Fibroblast of lung (primary cell): ENCODE results near the gene TSPO. TPM values are rescaled to one million over a fixed set of nuclear protein-coding genes. Genes with fewer than 3 reads are reported as not detected.

Experiments used
- DNase-seq, 2 donors: peaks; one replicate each; pipeline versions ENCODE4 v3.0.0 to v3.0.0-alpha.2; 2010; ENCODE audit warnings: low read depth in 2 of 2
- H2AFZ ChIP-seq: 2 replicates; pipeline ENCODE4 v1.5.1; 2012; ENCODE audit warnings: low read length, control low read depth, inconsistent platforms
- H3K27ac ChIP-seq: 2 replicates; pipeline ENCODE4 v1.5.1; 2011; ENCODE audit warnings: low read length, control low read depth; ENCODE audit not compliant: insufficient read depth
- H3K27me3 ChIP-seq: 2 replicates; pipeline ENCODE4 v1.5.1; 2011; ENCODE audit warnings: mild to moderate bottlenecking, low read length; ENCODE audit not compliant: control insufficient read depth, insufficient read depth
- H3K36me3 ChIP-seq: 2 replicates; pipeline ENCODE4 v1.5.1; 2011; ENCODE audit warnings: low read length; ENCODE audit not compliant: control insufficient read depth, insufficient read depth
- H3K4me1 ChIP-seq: 2 replicates; pipeline ENCODE4 v1.5.1; 2011; ENCODE audit warnings: low read length; ENCODE audit not compliant: control insufficient read depth, insufficient read depth; ENCODE audit errors: extremely low read depth
- H3K4me2 ChIP-seq: 2 replicates; pipeline ENCODE4 v1.5.1; 2011; ENCODE audit warnings: low read length, control low read depth; ENCODE audit not compliant: insufficient read depth; ENCODE audit errors: extremely low read depth
- H3K4me3 ChIP-seq, 4 experiments: fragments of 200-600 bp in 1 of 4; sonication (generic) in 1 of 4; replicated peaks in 1 of 4; 2 replicates each; pipeline ENCODE4 v1.5.1; 2011 to 2016; ENCODE audit warnings: low read length in 4 of 4, low read depth in 3 of 4, mild to moderate bottlenecking in 3 of 4, control low read depth in 2 of 4, inconsistent platforms in 1 of 4, mixed read lengths in 1 of 4; ENCODE audit not compliant: insufficient read depth in 1 of 4; ENCODE audit errors: control extremely low read depth in 1 of 4
- H3K79me2 ChIP-seq: 2 replicates; pipeline ENCODE4 v1.5.1; 2012; ENCODE audit warnings: mild to moderate bottlenecking, low read length, inconsistent platforms; ENCODE audit not compliant: control insufficient read depth, insufficient read depth
- H3K9ac ChIP-seq: 2 replicates; pipeline ENCODE4 v1.5.1; 2011; ENCODE audit warnings: mild to moderate bottlenecking, low read length, control low read depth; ENCODE audit not compliant: insufficient read depth
- H3K9me3 ChIP-seq: 2 replicates; pipeline ENCODE4 v1.5.1; 2012; ENCODE audit warnings: low read depth, low read length; ENCODE audit not compliant: control insufficient read depth, insufficient read depth
- H4K20me1 ChIP-seq: 2 replicates; pipeline ENCODE4 v1.5.1; 2011; ENCODE audit warnings: low read length; ENCODE audit not compliant: control insufficient read depth, insufficient read depth; ENCODE audit errors: extremely low read depth
- CTCF ChIP-seq, 2 donors: IDR thresholded peaks in 1 of 2; conservative IDR thresholded peaks in 1 of 2; 1 replicate in 1 of 2; 2 replicates in 1 of 2; pipeline ENCODE4 v1.5.1; 2011 to 2012; ENCODE audit warnings: low read length in 2 of 2, control low read depth in 1 of 2, inconsistent platforms in 1 of 2, low read depth in 1 of 2, mild to moderate bottlenecking in 1 of 2
- EZH2 ChIP-seq: IDR thresholded peaks from 2 replicates; pipeline ENCODE4 v1.5.1; 2012; ENCODE audit warnings: low read length, control low read depth, mild to moderate bottlenecking; ENCODE audit errors: missing control alignments
- polyA plus RNA-seq, 2 donors: library from polyadenylated mRNA; depleted of rRNA in 1 of 2; stranded (reverse) in 1 of 2; unstranded in 1 of 2; fragments of >200 nt; gene quantifications; 2 replicates each; pipeline ENCODE4 v1.2.1, GENCODE V29; 2011 to 2012; ENCODE audit warnings: missing spikeins in 1 of 2
- total RNA-seq: library from RNA; depleted of rRNA; stranded (reverse); fragments of >200 nt; gene quantifications from 2 replicates; pipeline ENCODE4 v1.2.1, GENCODE V29; 2014

The TSPO gene
- total and polyA plus RNA-seq, 2 donors (not counting 1 experiment from before 2014, with no cell fraction given) = 47.5 to 243 TPM

- no peak for TF ChIP-seq EZH2
- no peak for TF ChIP-seq CTCF (conservative IDR thresholded peaks at IDR 0.05 in 1 of 2, IDR thresholded peaks at IDR 0.05 in 1 of 2; ENCODE audit: low read depth in 1 of 2, low read length in 2 of 2)
- no peak overlapping the region for H3K9ac ChIP-seq
- H2AFZ ChIP-seq = no peak overlapping the region
- no peaks in the 10 kb centered on the region for H4K20me1 ChIP-seq
- no peak for DNase-seq
- peaks cover 19% of the 10 kb centered on the region for H3K36me3 ChIP-seq
- H3K4me3 ChIP-seq = no peak overlapping the region
- no peak overlapping the region for H3K27ac ChIP-seq
- no peaks in the 10 kb centered on the region for H3K79me2 ChIP-seq
- H3K4me1 ChIP-seq = no peaks in the 10 kb centered on the region
- no peaks in the 10 kb centered on the region for H3K27me3 ChIP-seq
- no peaks in the 10 kb centered on the region for H3K9me3 ChIP-seq
- H3K4me2 ChIP-seq = no peak overlapping the region
These were observed 28.5 kb downstream of the TSPO start for GRCh38 chr22:43179911-43180195.

GRCh38 chr22:43180670-43181069, 29.3 kb downstream of the TSPO start:
- Histone ChIP-seq H3K4me1 (peaks cover 4% of the 10 kb centered on the region), H2AFZ (no peak overlapping the region), H3K9ac (no peak overlapping the region), H3K79me2 (peaks cover 5% of the 10 kb centered on the region), H3K27ac (no peak overlapping the region), H3K27me3 (no peaks in the 10 kb centered on the region), H3K4me2 (no peak overlapping the region), H3K4me3 (no peak overlapping the region), H4K20me1 (no peaks in the 10 kb centered on the region), H3K9me3 (no peaks in the 10 kb centered on the region), H3K36me3 (peaks cover 19% of the 10 kb centered on the region)
- no peak for DNase-seq
- TF ChIP-seq CTCF (conservative IDR thresholded peaks at IDR 0.05 in 1 of 2, IDR thresholded peaks at IDR 0.05 in 1 of 2; ENCODE audit: low read depth in 1 of 2, low read length in 2 of 2) (no peak), EZH2 (no peak)

DNA sequence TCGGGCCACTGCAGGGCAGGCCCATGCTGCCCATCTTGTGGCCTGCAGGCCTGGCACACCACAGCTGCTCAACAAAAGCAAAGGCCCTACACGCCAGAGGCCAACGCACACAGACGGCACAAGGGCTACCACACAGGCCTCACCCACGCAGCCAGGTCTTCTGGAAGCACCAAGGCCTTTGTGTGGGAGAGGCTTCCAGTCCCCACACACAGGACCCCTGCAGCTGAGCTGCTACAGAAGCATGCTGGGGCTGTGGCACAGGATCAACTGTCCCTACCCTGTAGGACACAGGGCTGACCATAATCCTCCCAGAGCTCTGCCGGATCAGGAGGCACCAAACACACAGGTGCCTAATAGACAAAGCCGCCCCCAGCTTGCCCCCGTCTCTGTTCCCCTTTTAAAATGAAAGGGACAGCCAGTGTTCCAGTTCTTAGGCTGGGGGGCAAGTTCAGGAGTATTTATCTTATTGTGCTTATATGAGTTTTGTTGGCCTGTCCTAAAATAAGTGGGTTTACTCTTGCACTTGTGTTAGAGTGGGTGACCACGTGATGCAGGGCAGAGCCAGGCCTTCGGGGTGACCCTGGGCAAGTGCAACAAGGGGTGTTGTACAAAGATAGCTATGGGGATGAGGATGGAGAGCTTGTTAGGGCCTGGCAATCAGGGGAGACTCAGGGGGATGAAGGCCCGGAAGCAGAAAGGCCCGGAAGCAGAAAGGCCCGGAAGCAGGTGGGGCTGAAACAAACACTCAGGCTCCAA, 30.1 kb downstream of the TSPO start:
- Histone ChIP-seq H3K36me3 (peaks cover 19% of the 10 kb centered on the region), H3K4me2 (no peak overlapping the region), H3K27ac (no peak overlapping the region), H4K20me1 (no peaks in the 10 kb centered on the region), H3K27me3 (no peaks in the 10 kb centered on the region), H3K4me1 (peaks cover 5% of the 10 kb centered on the region), H3K79me2 (peaks cover 6% of the 10 kb centered on the region), H3K9ac (no peak overlapping the region), H2AFZ (no peak overlapping the region), H3K9me3 (no peaks in the 10 kb centered on the region), H3K4me3 (no peak overlapping the region)
- TF ChIP-seq CTCF (conservative IDR thresholded peaks at IDR 0.05 in 1 of 2, IDR thresholded peaks at IDR 0.05 in 1 of 2; ENCODE audit: low read depth in 1 of 2, low read length in 2 of 2) = no peak
- no peak for TF ChIP-seq EZH2
- no peak for DNase-seq
